ENCODE measurements around the gene RAD51.
A peak's percentile ranks its signal among the peaks of the same experiment; 100 is the strongest.

Gene RAD51

GRCh38 chr15:40747685-40748631 is 53.0 kb downstream of the RAD51 start:
- H3K27ac ChIP-seq (ENCODE audit: low read depth, low read length): no peak overlapping the region
- no peak overlapping the region for H3K4me3 ChIP-seq (ENCODE audit: low read depth in 1 of 2, low read length in 2 of 2)
- H3K9ac ChIP-seq (ENCODE audit: low read length): no peak overlapping the region
- H3K9me3 ChIP-seq (ENCODE audit: low read length): no peaks in the 10 kb centered on the region
- no peaks in the 10 kb centered on the region for H3K27me3 ChIP-seq (ENCODE audit: control insufficient read depth in 1 of 2, insufficient read depth in 2 of 2, low read length in 2 of 2)
- peaks cover 42% of the 10 kb centered on the region for H3K36me3 ChIP-seq (ENCODE audit: insufficient read depth, low read length)
- no peaks in the 10 kb centered on the region for H3K4me1 ChIP-seq (ENCODE audit: insufficient read depth, low read length)

DNA sequence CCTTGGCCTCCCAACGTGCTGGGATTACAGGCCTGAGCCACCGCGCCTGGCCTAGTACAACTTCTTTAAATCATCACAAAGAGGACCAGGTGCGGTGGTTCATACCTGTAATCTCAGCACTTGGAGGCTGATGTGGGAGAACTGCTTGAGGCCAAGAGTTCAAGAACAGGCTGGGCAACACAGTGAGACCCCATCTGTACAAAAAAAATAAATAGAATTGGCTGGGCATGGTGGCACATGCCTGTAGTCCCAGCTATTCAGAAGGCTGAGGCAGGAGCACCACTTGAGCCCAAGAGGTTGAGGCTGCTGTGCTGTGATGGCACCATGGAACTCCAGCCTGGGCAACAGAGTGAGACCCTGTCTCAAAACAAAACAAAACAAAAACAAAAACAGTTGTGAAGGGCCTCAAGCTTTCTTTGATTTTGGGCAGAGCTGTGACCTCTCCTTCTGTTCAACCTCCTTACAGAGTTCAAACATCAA is 54.2 kb downstream of the RAD51 start:
- Histone ChIP-seq H3K36me3 (ENCODE audit: insufficient read depth, low read length) (peaks cover 33% of the 10 kb centered on the region), H3K9me3 (ENCODE audit: low read length) (no peaks in the 10 kb centered on the region), H3K27ac (ENCODE audit: low read depth, low read length) (no peak overlapping the region), H3K4me1 (ENCODE audit: insufficient read depth, low read length) (peaks cover 7% of the 10 kb centered on the region), H3K9ac (ENCODE audit: low read length) (no peak overlapping the region), H3K27me3 (ENCODE audit: control insufficient read depth in 1 of 2, insufficient read depth in 2 of 2, low read length in 2 of 2) (no peaks in the 10 kb centered on the region), H3K4me3 (ENCODE audit: low read depth in 1 of 2, low read length in 2 of 2) (no peak overlapping the region)

DNA sequence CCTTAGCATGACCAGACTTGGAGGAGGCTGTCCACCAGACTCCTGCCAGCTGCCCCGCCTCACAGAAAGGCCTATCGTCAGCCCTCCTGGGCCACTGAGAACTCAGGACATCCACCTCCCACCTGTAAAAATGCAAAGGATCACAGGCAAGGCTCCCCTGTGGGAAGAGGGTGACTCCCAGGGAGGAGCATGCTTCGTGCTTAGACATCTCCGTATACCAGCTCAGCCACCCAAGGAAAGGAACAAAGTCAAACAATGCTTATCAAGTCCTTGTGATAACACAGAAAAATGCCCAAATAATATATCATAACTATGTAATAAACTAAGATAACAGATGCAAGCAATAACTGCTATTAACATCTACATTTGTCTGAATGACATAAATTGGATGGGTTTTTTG is 55.9 kb downstream of the RAD51 start:
- Histone ChIP-seq H3K27me3 (ENCODE audit: control insufficient read depth in 1 of 2, insufficient read depth in 2 of 2, low read length in 2 of 2) (no peaks in the 10 kb centered on the region), H3K9me3 (ENCODE audit: low read length) (no peaks in the 10 kb centered on the region), H3K9ac (ENCODE audit: low read length) (no peak overlapping the region), H3K4me1 (ENCODE audit: insufficient read depth, low read length) (peaks cover 7% of the 10 kb centered on the region), H3K27ac (ENCODE audit: low read depth, low read length) (no peak overlapping the region), H3K36me3 (ENCODE audit: insufficient read depth, low read length) (peaks cover 26% of the 10 kb centered on the region), H3K4me3 (ENCODE audit: low read depth in 1 of 2, low read length in 2 of 2) (no peak overlapping the region)

- Histone ChIP-seq H3K9me3 (ENCODE audit: low read length) (no peaks in the 10 kb centered on the region), H3K9ac (ENCODE audit: low read length) (no peak overlapping the region), H3K27ac (ENCODE audit: low read depth, low read length) (no peak overlapping the region), H3K36me3 (ENCODE audit: insufficient read depth, low read length) (peaks cover 26% of the 10 kb centered on the region), H3K4me1 (ENCODE audit: insufficient read depth, low read length) (peaks cover 7% of the 10 kb centered on the region), H3K27me3 (ENCODE audit: control insufficient read depth in 1 of 2, insufficient read depth in 2 of 2, low read length in 2 of 2) (no peaks in the 10 kb centered on the region), H3K4me3 (ENCODE audit: low read depth in 1 of 2, low read length in 2 of 2) (no peak overlapping the region)
These were observed 56.8 kb downstream of the RAD51 start for GRCh38 chr15:40751745-40752144.

- Histone ChIP-seq H3K36me3 (ENCODE audit: insufficient read depth, low read length) (peaks cover 21% of the 10 kb centered on the region), H3K9ac (ENCODE audit: low read length) (peak overlapping the region; percentile 36), H3K9me3 (ENCODE audit: low read length) (no peaks in the 10 kb centered on the region), H3K4me1 (ENCODE audit: insufficient read depth, low read length) (peaks cover 7% of the 10 kb centered on the region), H3K27ac (ENCODE audit: low read depth, low read length) (peak overlapping the region; percentile 85), H3K27me3 (ENCODE audit: control insufficient read depth in 1 of 2, insufficient read depth in 2 of 2, low read length in 2 of 2) (no peaks in the 10 kb centered on the region), H3K4me3 (ENCODE audit: low read depth in 1 of 2, low read length in 2 of 2) (peak overlapping the region; percentile 75 to 93)
These were observed 59.6 kb downstream of the RAD51 start for GRCh38 chr15:40754574-40754882.

DNA sequence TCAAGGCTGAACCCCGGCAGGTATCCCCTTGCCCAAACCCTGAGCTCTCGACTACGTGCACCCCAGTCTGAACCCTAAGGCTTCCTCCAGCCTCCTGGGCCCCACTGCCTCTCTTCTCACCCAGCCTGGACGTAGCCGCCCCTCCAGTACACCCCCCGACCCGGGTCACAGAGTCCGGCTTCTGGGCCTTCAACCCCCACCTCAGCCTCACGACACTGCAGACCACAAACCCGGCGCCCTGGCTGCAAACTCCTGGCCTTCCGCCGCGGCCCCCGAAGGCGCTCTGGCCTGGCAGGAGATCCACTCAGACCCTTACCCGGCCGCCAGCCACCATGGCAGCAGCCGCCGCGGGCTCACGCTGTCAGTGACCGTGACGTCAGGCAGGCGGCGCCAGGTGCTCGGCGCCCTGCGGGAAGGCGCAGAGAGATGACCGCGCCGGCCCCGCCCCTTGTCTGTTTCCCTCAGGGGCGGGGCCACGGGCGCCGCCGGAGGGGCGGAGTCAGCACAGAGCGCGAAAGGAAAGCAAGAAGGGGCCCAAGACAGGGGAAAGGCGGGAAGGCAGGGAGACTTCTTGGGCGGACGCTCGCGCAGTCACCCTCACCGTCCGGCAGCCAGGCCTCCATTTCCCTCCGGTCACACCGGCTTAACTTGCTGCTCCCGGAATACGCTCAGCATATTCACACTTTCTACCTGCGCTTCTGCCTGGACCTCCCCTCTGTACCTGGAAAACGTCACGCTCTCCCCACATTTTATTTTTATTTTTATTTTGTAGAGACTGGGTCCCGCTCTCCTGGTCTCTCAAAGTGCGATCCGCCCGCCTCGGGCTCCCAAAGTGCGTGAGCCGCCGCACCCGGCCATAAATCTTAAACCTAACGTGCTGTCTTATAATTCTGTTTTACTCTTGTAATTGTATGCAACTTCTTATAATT is 60.2 kb downstream of the RAD51 start, which contains the start of gene RMDN3:
Gene RMDN3, minus strand, starts transcription at position 372 of the 929 bp plus-strand sequence. CDS start 471 bp downstream, outside the sequence.
- peak within 1 kb of the TSS; percentile 58 for H3K9ac ChIP-seq (ENCODE audit: low read length)
- peak within 1 kb of the TSS; percentile 75 to 93 for H3K4me3 ChIP-seq (ENCODE audit: low read depth in 1 of 2, low read length in 2 of 2)
- H3K27me3 ChIP-seq (ENCODE audit: control insufficient read depth in 1 of 2, insufficient read depth in 2 of 2, low read length in 2 of 2): no peaks in the 10 kb centered on the region
- H3K36me3 ChIP-seq (ENCODE audit: insufficient read depth, low read length): peaks cover 17% of the 10 kb centered on the region
- H3K9me3 ChIP-seq (ENCODE audit: low read length): no peaks in the 10 kb centered on the region
- peaks cover 7% of the 10 kb centered on the region for H3K4me1 ChIP-seq (ENCODE audit: insufficient read depth, low read length)
- H3K27ac ChIP-seq (ENCODE audit: low read depth, low read length): peak within 1 kb of the TSS; percentile 85

- peak overlapping the region; percentile 58 for H3K9ac ChIP-seq (ENCODE audit: low read length)
- peak overlapping the region; percentile 85 for H3K27ac ChIP-seq (ENCODE audit: low read depth, low read length)
- H3K4me3 ChIP-seq (ENCODE audit: low read depth in 1 of 2, low read length in 2 of 2): peak overlapping the region; percentile 75 to 93
- no peaks in the 10 kb centered on the region for H3K9me3 ChIP-seq (ENCODE audit: low read length)
- no peaks in the 10 kb centered on the region for H3K27me3 ChIP-seq (ENCODE audit: control insufficient read depth in 1 of 2, insufficient read depth in 2 of 2, low read length in 2 of 2)
- H3K4me1 ChIP-seq (ENCODE audit: insufficient read depth, low read length): peaks cover 7% of the 10 kb centered on the region
- peaks cover 12% of the 10 kb centered on the region for H3K36me3 ChIP-seq (ENCODE audit: insufficient read depth, low read length)
These were observed 60.8 kb downstream of the RAD51 start for GRCh38 chr15:40755812-40756208.

- H3K27ac ChIP-seq (ENCODE audit: low read depth, low read length): no peak overlapping the region
- no peak overlapping the region for H3K4me3 ChIP-seq (ENCODE audit: low read depth in 1 of 2, low read length in 2 of 2)
- no peaks in the 10 kb centered on the region for H3K9me3 ChIP-seq (ENCODE audit: low read length)
- H3K27me3 ChIP-seq (ENCODE audit: control insufficient read depth in 1 of 2, insufficient read depth in 2 of 2, low read length in 2 of 2): no peaks in the 10 kb centered on the region
- peaks cover 7% of the 10 kb centered on the region for H3K4me1 ChIP-seq (ENCODE audit: insufficient read depth, low read length)
- H3K36me3 ChIP-seq (ENCODE audit: insufficient read depth, low read length): peaks cover under 1% of the 10 kb centered on the region
- no peak overlapping the region for H3K9ac ChIP-seq (ENCODE audit: low read length)
These were observed 62.0 kb downstream of the RAD51 start for GRCh38 chr15:40756938-40757337.

DNA sequence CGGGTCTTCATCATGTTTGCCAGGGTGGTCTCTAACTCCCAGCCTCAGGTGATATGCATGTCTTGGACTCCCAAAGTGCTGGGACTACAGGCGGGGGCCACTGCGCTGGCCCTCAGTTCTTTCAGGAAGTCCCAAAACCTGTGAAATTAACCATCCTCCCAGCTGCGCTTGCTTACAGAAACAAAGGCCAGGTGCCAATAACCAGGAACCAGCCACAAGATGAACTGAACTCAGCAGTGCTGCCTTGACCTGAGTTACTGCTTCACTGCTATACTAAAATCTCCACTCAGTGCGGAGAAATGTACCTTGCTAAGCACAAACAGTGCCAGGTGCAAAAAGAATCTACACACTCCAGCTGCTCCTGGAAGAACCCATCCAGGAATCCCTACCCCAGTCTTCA is 65.0 kb downstream of the RAD51 start:
- no peak overlapping the region for H3K9ac ChIP-seq (ENCODE audit: low read length)
- no peak overlapping the region for H3K4me3 ChIP-seq (ENCODE audit: low read depth in 1 of 2, low read length in 2 of 2)
- H3K27me3 ChIP-seq (ENCODE audit: control insufficient read depth in 1 of 2, insufficient read depth in 2 of 2, low read length in 2 of 2): no peaks in the 10 kb centered on the region
- H3K4me1 ChIP-seq (ENCODE audit: insufficient read depth, low read length): peaks cover 14% of the 10 kb centered on the region
- no peaks in the 10 kb centered on the region for H3K36me3 ChIP-seq (ENCODE audit: insufficient read depth, low read length)
- H3K27ac ChIP-seq (ENCODE audit: low read depth, low read length): no peak overlapping the region
- no peaks in the 10 kb centered on the region for H3K9me3 ChIP-seq (ENCODE audit: low read length)

DNA sequence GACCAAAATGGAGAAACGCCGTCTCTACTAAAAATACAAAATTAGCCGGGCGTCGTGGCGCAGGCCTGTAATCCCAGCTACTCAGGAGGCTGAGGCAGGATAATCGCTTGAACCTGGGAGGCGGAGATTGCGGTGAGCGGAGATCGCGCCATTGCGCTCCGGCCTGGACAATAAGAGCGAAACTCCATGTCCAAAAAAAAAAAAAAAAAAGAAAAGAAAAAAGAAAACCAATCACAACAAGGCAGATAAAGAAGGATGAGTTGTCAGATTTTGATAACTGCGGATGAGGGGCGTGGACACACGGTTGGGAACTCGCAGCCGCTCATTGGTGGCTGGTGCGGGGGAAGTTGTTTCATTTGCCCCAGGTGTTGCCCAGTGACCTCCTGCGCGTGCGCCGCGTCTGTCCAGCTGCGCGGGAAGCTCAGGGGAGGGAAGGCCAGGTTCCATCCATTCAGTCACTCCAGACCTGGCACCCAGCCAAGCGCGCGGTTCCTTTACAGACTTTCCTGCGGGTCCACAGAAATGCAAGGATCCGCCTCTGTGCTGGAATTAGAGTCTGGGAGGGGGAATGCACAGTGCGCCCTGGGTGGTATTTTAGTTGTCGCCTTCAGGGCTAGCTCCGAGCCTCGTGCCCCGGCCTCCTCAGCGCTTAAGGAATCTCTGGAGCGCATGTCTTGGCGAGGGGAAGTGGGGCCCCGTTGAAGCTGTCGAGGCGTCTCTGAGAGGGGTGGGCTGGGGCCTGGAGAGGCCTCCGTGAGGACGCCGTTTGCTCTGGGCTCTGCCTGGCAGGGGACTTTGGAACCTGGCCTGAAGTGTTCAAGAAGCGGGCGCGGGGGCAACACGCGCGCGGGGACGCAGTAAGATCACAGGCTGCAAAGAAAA is 68.2 kb downstream of the RAD51 start:
- Histone ChIP-seq H3K27me3 (ENCODE audit: control insufficient read depth in 1 of 2, insufficient read depth in 2 of 2, low read length in 2 of 2) (no peaks in the 10 kb centered on the region), H3K36me3 (ENCODE audit: insufficient read depth, low read length) (no peaks in the 10 kb centered on the region), H3K9me3 (ENCODE audit: low read length) (no peaks in the 10 kb centered on the region), H3K9ac (ENCODE audit: low read length) (no peak overlapping the region), H3K4me1 (ENCODE audit: insufficient read depth, low read length) (peaks cover 14% of the 10 kb centered on the region), H3K4me3 (ENCODE audit: low read depth in 1 of 2, low read length in 2 of 2) (peak overlapping the region; percentile 47 to 60), H3K27ac (ENCODE audit: low read depth, low read length) (peak overlapping the region; percentile 70)
